HG03108 (cell line): ENCODE measurements around the gene GABBR2.
A peak's percentile ranks its signal among the peaks of the same experiment; 100 is the strongest.
"Not testable (repeated sequence)": the region's sequence is repeated elsewhere in the genome, so short reads cannot be mapped to it uniquely, and the experiment has no call there.

Source experiments
- ATAC-seq: cut with Tn5 transposase; IDR thresholded peaks from one replicate; pipeline ENCODE4 v1.9.1; 2021; ENCODE audit warnings: moderate library complexity; ENCODE audit not compliant: unreplicated experiment

The GABBR2 gene

DNA sequence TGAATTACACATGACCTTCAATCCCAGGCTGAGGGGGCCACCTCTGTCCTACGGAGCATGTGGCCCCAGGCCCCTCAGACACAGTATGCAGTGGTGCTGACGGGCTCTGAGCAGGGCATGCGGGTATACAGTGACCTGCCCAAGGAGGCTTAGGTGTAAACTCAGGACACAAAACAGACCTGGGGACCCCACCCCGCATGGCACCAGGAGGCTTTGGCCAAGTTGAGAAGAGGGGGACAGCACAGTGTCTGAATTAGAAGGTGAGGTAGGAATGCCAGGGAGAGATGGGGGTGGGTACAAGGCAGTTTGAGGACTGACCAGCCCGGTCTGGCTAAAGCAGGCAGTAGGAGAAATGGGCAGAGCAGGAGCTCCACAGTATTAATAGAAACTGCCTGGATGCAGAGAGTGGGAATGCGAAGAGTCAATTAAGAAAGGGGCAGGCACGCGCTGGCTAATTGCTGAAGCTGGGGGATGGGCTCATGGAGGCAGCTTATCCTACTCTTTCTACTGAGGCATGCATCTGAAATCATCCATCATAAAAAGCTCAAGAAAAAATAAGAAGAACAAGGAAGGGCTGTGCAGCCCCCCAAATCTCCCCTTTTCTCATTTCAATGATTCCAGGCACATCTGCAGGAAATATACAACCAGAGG, 109.0 kb downstream of the GABBR2 start:
- no peak for ATAC-seq

DNA sequence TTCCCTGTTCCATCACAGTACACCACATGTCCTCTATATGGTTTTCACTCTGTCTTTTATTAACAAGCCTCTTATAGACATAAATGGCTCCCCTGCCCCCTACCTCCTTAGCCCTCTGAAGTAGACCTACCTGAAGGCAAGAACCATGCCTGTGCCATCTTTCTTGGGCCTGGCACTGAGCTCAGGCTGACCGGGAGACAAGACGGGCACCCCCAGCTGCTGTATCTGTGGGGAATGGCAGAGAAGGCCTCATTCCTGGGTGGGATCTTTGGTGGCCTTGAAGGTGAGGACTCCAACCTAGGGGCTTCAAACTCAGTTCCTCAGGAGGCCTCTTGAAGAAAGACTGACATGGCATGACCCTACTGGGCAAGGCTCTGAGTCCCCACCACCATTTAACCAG, 109.9 kb downstream of the GABBR2 start:
- no peak for ATAC-seq

- ATAC-seq: no peak
Measured at GRCh38 chr9:98597236-98597771, 111.4 kb downstream of the GABBR2 start.

DNA sequence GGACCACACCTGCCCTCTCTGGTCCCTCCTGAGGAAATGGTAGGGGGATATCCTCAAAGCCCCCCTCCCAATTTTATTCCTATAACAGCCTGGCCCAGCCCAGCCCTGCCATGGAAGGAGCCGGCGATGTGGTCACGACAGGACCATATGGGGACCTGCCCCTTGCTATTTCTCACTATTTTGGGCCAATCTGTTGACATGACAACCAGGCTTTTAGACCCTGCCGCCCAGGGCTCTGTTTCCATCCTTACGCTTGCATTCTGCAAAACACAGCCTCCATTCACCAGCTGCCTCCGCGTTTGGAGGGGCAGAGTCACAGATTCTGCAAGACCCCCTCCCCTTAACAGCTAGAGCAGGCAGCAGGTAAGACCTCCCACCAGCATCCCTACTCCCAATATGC, 112.2 kb downstream of the GABBR2 start:
- ATAC-seq: no peak

DNA sequence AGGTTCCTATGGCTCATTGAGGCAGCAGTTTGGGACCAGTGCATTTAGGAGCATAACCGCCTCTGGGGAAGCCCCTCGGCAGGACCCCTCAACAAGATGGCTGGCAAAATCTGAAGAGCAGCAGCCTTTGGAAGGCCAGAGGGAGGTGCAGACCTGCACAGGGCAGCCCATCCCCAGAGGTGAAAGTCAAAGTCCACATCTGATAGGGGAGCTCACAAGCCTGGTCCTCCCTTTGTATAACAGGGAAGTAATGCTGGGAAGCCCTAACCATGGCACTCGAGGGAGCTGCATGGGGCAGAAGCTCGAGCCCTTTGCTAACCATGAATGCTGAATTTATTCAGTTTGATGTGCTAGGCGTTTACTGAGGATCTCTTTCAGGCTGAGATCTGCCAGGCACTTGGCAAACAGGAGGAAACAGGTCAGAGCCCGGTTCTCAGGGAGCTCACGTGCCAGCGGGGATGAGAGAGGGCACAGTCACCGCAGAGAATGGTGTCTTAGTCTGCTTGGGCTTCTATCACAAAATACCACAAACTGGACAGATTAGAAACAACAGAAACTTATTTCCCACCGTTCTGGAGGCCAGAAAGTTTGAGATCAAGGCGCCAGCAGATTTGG, 114.1 kb downstream of the GABBR2 start:
- ATAC-seq: no peak

DNA sequence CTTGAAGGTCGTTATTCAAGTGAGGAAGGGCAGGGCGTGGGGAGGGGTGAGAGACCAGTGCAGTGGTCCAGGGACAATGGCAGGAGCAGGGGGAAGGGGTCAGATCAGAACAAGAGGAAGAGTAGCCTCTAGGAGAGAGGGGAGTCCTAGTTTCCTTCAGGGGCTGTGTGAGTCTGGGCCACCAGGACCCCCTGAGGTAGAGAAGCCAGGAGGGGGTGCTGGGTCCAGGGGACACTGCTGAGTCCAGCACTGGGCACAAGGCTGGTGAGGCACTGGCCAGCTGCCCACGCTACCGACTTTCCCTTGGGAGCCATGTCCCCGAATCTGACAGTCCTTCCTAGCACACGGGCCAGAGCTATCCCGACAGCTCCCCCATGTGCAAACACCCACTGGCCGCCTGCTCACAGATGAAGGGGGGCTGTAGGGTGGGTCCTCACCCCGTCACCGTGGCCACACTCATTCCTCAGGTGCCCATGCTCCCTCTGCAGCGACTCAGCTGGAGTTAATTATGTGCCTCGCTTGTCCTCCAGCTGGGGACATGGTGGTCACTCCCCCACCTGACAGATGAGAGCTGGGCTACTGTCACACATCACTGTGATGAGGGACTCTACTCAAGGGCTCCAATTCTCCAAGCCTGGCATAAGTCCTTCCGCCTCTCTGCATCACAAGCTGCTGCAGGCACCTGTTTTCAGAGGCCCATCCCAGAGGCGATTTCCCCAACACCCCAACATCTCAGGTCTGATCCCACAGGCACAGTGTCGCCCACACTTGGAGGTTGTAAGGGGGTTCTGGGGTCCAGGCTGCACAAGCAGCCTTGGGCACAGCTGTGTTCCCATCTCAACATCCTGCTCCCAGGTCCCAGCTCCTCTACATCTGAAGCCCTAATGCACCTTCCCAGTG, 115.1 kb downstream of the GABBR2 start:
- no peak for ATAC-seq

GRCh38 chr9:98591696-98592095, 117.0 kb downstream of the GABBR2 start:
- no peak for ATAC-seq

GRCh38 chr9:98590101-98590500, 118.6 kb downstream of the GABBR2 start:
- no peak for ATAC-seq

- no peak for ATAC-seq
Measured at GRCh38 chr9:98589102-98589501, 119.6 kb downstream of the GABBR2 start.

- ATAC-seq: not testable (repeated sequence)
Measured at GRCh38 chr9:98584853-98585438, 123.8 kb downstream of the GABBR2 start.

DNA sequence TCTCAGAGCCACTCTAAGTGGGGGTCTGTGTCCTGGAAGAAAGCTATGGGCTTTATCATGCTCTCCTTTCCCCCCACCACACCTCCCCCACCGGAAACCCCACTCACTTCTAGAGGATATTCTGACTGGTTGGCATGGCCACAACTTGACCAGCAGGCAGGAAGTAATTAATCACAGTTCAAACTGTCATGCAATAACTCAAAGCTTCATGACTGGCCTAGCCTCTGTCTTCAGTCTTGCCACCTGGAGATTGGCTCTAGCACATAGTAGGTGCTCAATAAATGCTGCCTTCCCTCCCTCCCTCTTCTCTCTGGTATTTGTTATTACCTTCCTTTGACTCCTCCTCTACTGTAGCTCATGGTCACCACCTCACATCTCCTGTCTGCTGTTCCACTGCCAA, 124.7 kb downstream of the GABBR2 start:
- ATAC-seq: peak; percentile 66

- ATAC-seq: no peak
Measured at GRCh38 chr9:98583417-98583816, 125.3 kb downstream of the GABBR2 start.

- no peak for ATAC-seq
Measured at GRCh38 chr9:98580956-98581355, 127.8 kb downstream of the GABBR2 start.

DNA sequence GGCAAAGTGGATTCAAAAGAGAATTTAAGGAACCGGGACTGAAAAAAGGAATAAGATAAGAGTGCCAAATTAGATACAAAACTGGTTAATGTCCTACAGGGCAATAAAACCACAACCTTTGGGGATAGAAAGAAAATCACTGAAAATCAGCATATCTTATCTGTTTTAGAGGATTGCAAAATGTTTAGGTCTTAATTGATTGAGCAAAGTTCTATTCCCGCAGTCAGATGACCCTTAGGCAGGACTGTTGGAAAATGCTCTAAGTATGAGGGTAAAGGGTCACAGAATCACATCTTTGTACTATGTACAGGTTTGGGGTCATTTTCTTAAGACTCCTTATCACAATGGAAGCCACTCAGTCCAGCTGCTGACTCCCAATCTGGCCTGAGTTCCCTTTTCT, 129.0 kb downstream of the GABBR2 start:
- ATAC-seq: no peak

- no peak for ATAC-seq
Measured at GRCh38 chr9:98577446-98577845, 131.3 kb downstream of the GABBR2 start.

- ATAC-seq: no peak
Measured at GRCh38 chr9:98576859-98577258, 131.9 kb downstream of the GABBR2 start.

GRCh38 chr9:98576354-98576753, 132.4 kb downstream of the GABBR2 start:
- no peak for ATAC-seq

- peak; percentile 86 for ATAC-seq
Measured at GRCh38 chr9:98575379-98576346, 133.1 kb downstream of the GABBR2 start.

DNA sequence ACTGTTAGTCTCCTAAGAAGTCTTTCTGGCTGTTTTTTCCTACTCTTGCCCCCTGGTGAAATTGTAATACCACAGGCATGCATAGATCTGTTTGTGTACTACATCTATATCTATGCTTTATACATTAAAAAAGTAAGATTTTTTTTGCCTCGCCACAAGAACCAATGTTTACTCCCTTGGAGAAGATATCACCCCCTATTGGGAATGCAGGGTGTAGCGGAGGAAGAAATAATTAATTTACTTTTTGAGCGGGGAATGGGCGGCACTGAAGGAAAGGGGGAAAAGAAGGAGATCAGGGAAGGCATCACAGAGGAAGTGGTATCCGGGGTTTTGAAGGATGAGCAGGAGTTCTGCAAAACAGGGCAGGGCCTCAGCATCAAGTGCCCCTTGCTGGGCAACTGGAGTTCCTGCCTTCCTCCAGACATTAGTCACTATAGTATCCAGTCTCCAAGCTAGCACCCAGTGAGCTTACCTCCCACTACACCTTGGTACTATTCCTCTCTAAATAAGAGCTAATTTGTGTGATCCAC, 134.9 kb downstream of the GABBR2 start:
- ATAC-seq: no peak

GRCh38 chr9:98572796-98573195, 135.9 kb downstream of the GABBR2 start:
- ATAC-seq: no peak
